Measurements from ENCODE around the gene CACNA1C. TPM values are rescaled to one million over a fixed set of nuclear protein-coding genes. Genes with fewer than 3 reads are reported as not detected.

CACNA1C gene
- total RNA-seq, 5 donors from 2014 or later (not counting 1 experiment from before 2014, with no cell fraction given) = 0.10 to 0.26 (median 0.16) TPM

DNA sequence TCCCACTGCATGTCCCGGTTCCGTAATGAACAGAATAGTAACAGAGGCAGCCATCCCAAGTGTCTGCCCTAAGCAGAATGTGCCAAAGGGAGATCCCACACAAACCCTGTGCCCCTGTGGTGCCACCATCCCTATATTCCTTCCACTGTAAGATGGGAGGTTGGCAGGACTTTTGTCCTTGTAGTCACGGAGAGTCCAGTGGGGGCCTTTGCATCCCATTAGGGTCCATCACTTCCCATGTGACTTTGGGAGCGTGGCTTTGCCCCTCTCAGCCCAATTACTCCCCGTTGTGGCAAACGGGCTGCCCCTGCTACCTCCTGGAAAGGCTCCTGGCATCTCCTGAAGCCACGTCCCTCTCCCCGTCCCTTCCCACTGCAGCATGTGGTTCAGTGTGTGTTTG, 552.5 kb downstream of the CACNA1C start:
- ATAC-seq (replicated peaks in 1 of 4) (no peak), DNase-seq (no peak)
- Histone ChIP-seq H3K27ac (ENCODE audit: low read length) (no peak overlapping the region), H3K27me3 (replicated peaks in 1 of 2; ENCODE audit: control insufficient read depth in 2 of 2, extremely low read depth in 1 of 2, insufficient read depth in 2 of 2, low read length in 1 of 2) (peaks cover 0 to 36% of the 10 kb centered on the region in 2 experiments), H3K4me3 (ENCODE audit: control insufficient read depth in 1 of 2, extremely low read depth in 1 of 2, low read length in 1 of 2) (no peak overlapping the region), H3K9me3 (no peaks in the 10 kb centered on the region), H3K36me3 (ENCODE audit: control insufficient read depth in 2 of 2, extremely low read depth in 1 of 2, insufficient read depth in 1 of 2, low read length in 1 of 2) (no peaks in the 10 kb centered on the region), H3K4me1 (ENCODE audit: control insufficient read depth in 1 of 2, extremely low read depth in 1 of 2, insufficient read depth in 2 of 2, low read length in 2 of 2) (no peaks in the 10 kb centered on the region)
- 81% methylated on average over 4 of the region's 8 CpGs for WGBS (ENCODE audit: insufficient coverage)
- Mint-ChIP-seq H3K9me3 (no peaks in the 10 kb centered on the region), H3K27ac (no peak overlapping the region), H3K27me3 (peaks cover 14 to 25% of the 10 kb centered on the region in 2 donors), H3K4me3 (no peak overlapping the region), H3K4me1 (peaks cover 0 to 4% (median 0%) of the 10 kb centered on the region in 3 donors), H3K36me3 (no peaks in the 10 kb centered on the region)
- ChIA-PET CTCF (no interaction called here), POLR2A (no interaction called here)

DNA sequence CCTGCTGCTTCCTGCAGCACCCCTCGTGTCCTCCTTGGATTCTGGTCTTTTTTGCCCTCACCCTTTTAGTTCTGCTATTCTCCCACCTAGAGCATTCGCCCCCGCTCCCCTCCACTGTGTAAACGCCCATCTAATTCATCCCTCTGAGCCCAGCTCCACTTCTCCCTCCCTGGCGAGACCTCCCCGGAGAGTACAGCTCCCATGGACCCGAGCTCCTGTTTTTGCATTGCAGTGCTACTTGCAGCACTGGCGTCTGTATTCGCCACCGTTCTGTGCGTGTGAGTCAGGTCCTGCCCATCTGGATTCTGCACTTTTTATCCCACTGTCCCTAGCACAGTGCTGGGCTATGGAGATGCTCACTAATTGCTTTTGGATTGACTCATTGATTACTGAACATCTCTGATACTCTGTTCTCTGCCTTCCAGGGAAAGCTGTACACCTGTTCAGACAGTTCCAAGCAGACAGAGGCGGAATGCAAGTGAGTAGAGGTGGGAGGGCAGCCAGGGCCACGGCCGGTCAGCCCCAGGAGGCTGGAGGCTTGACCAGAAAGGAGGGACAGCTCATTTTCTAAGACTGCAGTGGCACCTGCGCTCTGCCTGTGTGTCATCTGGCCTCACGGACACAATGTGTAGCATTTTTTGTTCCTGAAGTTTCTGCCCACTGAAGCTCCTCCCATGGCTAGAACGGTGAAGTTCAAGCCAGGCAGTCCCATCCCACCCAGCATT, 553.6 kb downstream of the CACNA1C start:
- ATAC-seq (replicated peaks in 1 of 4) = no peak
- H3K27me3 Mint-ChIP-seq = peaks cover 22 to 25% of the 10 kb centered on the region in 2 donors
- H3K9me3 ChIP-seq = no peaks in the 10 kb centered on the region
- CTCF ChIA-PET = no interaction called here
- H3K27ac Mint-ChIP-seq = no peak overlapping the region
- POLR2A ChIA-PET = no interaction called here
- H3K27ac ChIP-seq (ENCODE audit: low read length) = no peak overlapping the region
- peaks cover 0 to 38% of the 10 kb centered on the region in 2 experiments for H3K27me3 ChIP-seq (replicated peaks in 1 of 2; ENCODE audit: control insufficient read depth in 2 of 2, extremely low read depth in 1 of 2, insufficient read depth in 2 of 2, low read length in 1 of 2)
- H3K4me3 Mint-ChIP-seq = no peak overlapping the region
- peaks cover 0 to 4% (median 0%) of the 10 kb centered on the region in 3 donors for H3K4me1 Mint-ChIP-seq
- 80% methylated on average over 16 of the region's 17 CpGs for WGBS (ENCODE audit: insufficient coverage)
- no peak for DNase-seq
- H3K4me3 ChIP-seq (ENCODE audit: control insufficient read depth in 1 of 2, extremely low read depth in 1 of 2, low read length in 1 of 2) = no peak overlapping the region
- no peaks in the 10 kb centered on the region for H3K36me3 ChIP-seq (ENCODE audit: control insufficient read depth in 2 of 2, extremely low read depth in 1 of 2, insufficient read depth in 1 of 2, low read length in 1 of 2)
- H3K4me1 ChIP-seq (ENCODE audit: control insufficient read depth in 1 of 2, extremely low read depth in 1 of 2, insufficient read depth in 2 of 2, low read length in 2 of 2) = no peaks in the 10 kb centered on the region
- H3K36me3 Mint-ChIP-seq = no peaks in the 10 kb centered on the region
- H3K9me3 Mint-ChIP-seq = no peaks in the 10 kb centered on the region

DNA sequence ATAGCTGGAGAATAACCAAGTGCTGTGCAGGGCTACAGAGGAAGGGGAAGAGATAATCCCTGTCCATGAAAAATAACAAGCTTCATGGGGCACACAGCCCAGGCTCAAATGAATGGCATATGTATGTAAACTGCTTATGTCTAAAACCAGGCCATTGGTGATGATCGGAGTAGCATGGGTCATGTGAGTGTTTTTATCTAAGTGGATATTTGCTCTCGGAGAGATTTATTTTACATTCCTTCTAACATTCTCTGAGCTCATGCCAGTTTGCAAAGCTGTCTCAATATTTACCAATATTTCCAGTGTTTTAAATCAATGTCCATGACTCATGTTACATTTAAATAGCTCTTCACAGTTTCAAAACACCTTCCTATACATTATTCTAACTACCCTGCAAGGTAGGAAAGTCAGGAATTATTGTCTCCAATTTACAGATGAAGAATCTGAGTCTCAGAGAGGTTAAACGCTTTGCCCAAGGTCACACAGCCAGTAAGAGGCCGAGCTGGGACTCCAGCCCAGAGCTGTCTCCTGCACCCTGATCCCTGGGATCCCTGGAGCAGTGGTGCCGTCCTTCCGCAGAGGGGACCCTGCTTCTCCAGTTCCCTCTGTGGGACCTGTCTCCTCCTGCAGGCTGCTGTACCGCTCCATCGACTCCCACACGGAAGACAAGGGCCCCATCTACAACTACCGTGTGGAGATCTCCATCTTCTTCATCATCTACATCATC, 555.3 kb downstream of the CACNA1C start:
- Histone ChIP-seq H3K9me3 (no peaks in the 10 kb centered on the region), H3K4me3 (ENCODE audit: control insufficient read depth in 1 of 2, extremely low read depth in 1 of 2, low read length in 1 of 2) (no peak overlapping the region), H3K36me3 (ENCODE audit: control insufficient read depth in 2 of 2, extremely low read depth in 1 of 2, insufficient read depth in 1 of 2, low read length in 1 of 2) (no peaks in the 10 kb centered on the region), H3K4me1 (ENCODE audit: control insufficient read depth in 1 of 2, extremely low read depth in 1 of 2, insufficient read depth in 2 of 2, low read length in 2 of 2) (no peaks in the 10 kb centered on the region), H3K27ac (ENCODE audit: low read length) (no peak overlapping the region), H3K27me3 (replicated peaks in 1 of 2; ENCODE audit: control insufficient read depth in 2 of 2, extremely low read depth in 1 of 2, insufficient read depth in 2 of 2, low read length in 1 of 2) (peaks cover 0 to 42% of the 10 kb centered on the region in 2 experiments)
- Mint-ChIP-seq H3K4me3 (no peak overlapping the region), H3K27me3 (peaks cover 24 to 32% of the 10 kb centered on the region in 2 donors), H3K27ac (no peak overlapping the region), H3K4me1 (peaks cover 0 to 4% (median 0%) of the 10 kb centered on the region in 3 donors), H3K36me3 (no peaks in the 10 kb centered on the region), H3K9me3 (no peaks in the 10 kb centered on the region)
- 82% methylated on average over 5 of the region's 10 CpGs for WGBS (ENCODE audit: insufficient coverage)
- POLR2A ChIA-PET = interaction anchor here in 1 of 2 donors (0.6 kb wide), 1 partner anchor 879 kb away, joined by 4 read pairs; no protein-coding TSS in a partner anchor
- ATAC-seq (replicated peaks in 1 of 4) = no peak
- DNase-seq = no peak
- CTCF ChIA-PET = no interaction called here

DNA sequence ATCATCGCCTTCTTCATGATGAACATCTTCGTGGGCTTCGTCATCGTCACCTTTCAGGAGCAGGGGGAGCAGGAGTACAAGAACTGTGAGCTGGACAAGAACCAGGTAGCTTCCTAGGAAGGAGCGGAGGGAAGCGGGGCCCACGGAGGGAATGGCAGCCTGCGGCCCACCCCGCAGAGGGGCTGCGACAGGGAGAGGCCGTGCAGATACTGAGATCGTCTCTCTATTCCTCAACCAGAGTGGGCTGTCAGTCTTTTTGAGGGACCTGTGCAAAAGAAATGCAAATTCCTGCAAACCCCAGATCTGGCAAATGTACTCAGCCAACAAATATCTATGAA, 555.8 kb downstream of the CACNA1C start:
- CTCF ChIA-PET = no interaction called here
- no peak overlapping the region for H3K27ac ChIP-seq (ENCODE audit: low read length)
- no peaks in the 10 kb centered on the region for H3K4me1 ChIP-seq (ENCODE audit: control insufficient read depth in 1 of 2, extremely low read depth in 1 of 2, insufficient read depth in 2 of 2, low read length in 2 of 2)
- POLR2A ChIA-PET = interaction anchor here in 1 of 2 donors (0.6 kb wide), 1 partner anchor 879 kb away, joined by 4 read pairs; no protein-coding TSS in a partner anchor
- ATAC-seq (replicated peaks in 1 of 4) (no peak), DNase-seq (no peak)
- Mint-ChIP-seq H3K27ac (no peak overlapping the region), H3K4me1 (peaks cover 0 to 4% (median 0%) of the 10 kb centered on the region in 3 donors), H3K9me3 (no peaks in the 10 kb centered on the region), H3K4me3 (no peak overlapping the region), H3K27me3 (peaks cover 24 to 32% of the 10 kb centered on the region in 2 donors), H3K36me3 (no peaks in the 10 kb centered on the region)
- H3K4me3 ChIP-seq (ENCODE audit: control insufficient read depth in 1 of 2, extremely low read depth in 1 of 2, low read length in 1 of 2) = no peak overlapping the region
- peaks cover 0 to 42% of the 10 kb centered on the region in 2 experiments for H3K27me3 ChIP-seq (replicated peaks in 1 of 2; ENCODE audit: control insufficient read depth in 2 of 2, extremely low read depth in 1 of 2, insufficient read depth in 2 of 2, low read length in 1 of 2)
- no peaks in the 10 kb centered on the region for H3K9me3 ChIP-seq
- H3K36me3 ChIP-seq (ENCODE audit: control insufficient read depth in 2 of 2, extremely low read depth in 1 of 2, insufficient read depth in 1 of 2, low read length in 1 of 2) = no peaks in the 10 kb centered on the region
- WGBS (ENCODE audit: insufficient coverage) = 86% methylated on average over 8 of the region's 12 CpGs

DNA sequence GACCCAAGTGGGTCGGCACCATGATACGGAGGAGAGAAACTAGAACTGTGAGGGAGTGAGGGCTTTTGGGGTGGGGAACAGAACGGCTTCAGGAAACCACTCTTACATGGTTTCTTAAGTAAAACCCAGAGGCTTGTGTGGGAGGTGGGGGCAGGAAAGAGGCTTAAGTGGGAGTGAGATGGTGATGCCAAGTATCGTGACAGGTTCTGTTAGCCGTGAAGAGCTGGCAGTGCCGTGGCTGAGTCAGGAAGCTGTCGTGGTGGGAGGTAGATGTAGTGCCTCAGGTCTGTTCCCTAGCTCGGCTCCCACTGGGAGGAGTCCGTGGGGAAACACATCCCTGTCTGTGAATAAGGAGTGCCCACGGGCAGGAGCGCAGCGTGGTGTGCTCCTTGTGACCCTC, 556.2 kb downstream of the CACNA1C start:
- H3K4me1 Mint-ChIP-seq = peaks cover 0 to 4% (median 0%) of the 10 kb centered on the region in 3 donors
- H3K4me3 Mint-ChIP-seq = no peak overlapping the region
- peaks cover 24 to 34% of the 10 kb centered on the region in 2 donors for H3K27me3 Mint-ChIP-seq
- Histone ChIP-seq H3K4me1 (ENCODE audit: control insufficient read depth in 1 of 2, extremely low read depth in 1 of 2, insufficient read depth in 2 of 2, low read length in 2 of 2) (no peaks in the 10 kb centered on the region), H3K27ac (ENCODE audit: low read length) (no peak overlapping the region), H3K36me3 (ENCODE audit: control insufficient read depth in 2 of 2, extremely low read depth in 1 of 2, insufficient read depth in 1 of 2, low read length in 1 of 2) (no peaks in the 10 kb centered on the region), H3K9me3 (no peaks in the 10 kb centered on the region), H3K27me3 (replicated peaks in 1 of 2; ENCODE audit: control insufficient read depth in 2 of 2, extremely low read depth in 1 of 2, insufficient read depth in 2 of 2, low read length in 1 of 2) (peaks cover 0 to 42% of the 10 kb centered on the region in 2 experiments), H3K4me3 (ENCODE audit: control insufficient read depth in 1 of 2, extremely low read depth in 1 of 2, low read length in 1 of 2) (no peak overlapping the region)
- DNase-seq = no peak
- H3K36me3 Mint-ChIP-seq = no peaks in the 10 kb centered on the region
- ChIA-PET CTCF (no interaction called here), POLR2A (no interaction called here)
- 26% methylated on average over 8 of the region's 12 CpGs for WGBS (ENCODE audit: insufficient coverage)
- no peak for ATAC-seq (replicated peaks in 1 of 4)
- no peaks in the 10 kb centered on the region for H3K9me3 Mint-ChIP-seq
- H3K27ac Mint-ChIP-seq = no peak overlapping the region

DNA sequence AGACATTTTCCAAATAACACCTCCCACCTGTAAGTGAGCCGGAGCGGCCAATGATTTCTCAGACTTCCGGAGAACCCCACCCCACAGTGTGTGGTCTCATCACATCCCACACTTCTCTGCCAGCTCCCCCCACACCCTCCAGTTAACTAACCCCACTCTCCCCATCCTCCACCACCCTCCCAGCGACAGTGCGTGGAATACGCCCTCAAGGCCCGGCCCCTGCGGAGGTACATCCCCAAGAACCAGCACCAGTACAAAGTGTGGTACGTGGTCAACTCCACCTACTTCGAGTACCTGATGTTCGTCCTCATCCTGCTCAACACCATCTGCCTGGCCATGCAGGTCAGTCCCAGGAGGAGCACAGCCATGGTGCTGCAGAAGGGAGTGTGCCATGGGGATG, 557.6 kb downstream of the CACNA1C start:
- ATAC-seq (replicated peaks in 1 of 4) = no peak
- Mint-ChIP-seq H3K4me1 (peaks cover 0 to 4% (median 0%) of the 10 kb centered on the region in 3 donors), H3K27ac (no peak overlapping the region), H3K9me3 (no peaks in the 10 kb centered on the region), H3K27me3 (peaks cover 24 to 34% of the 10 kb centered on the region in 2 donors), H3K4me3 (no peak overlapping the region), H3K36me3 (no peaks in the 10 kb centered on the region)
- Histone ChIP-seq H3K36me3 (ENCODE audit: control insufficient read depth in 2 of 2, extremely low read depth in 1 of 2, insufficient read depth in 1 of 2, low read length in 1 of 2) (no peaks in the 10 kb centered on the region), H3K27ac (ENCODE audit: low read length) (no peak overlapping the region), H3K9me3 (no peaks in the 10 kb centered on the region), H3K4me3 (ENCODE audit: control insufficient read depth in 1 of 2, extremely low read depth in 1 of 2, low read length in 1 of 2) (no peak overlapping the region), H3K27me3 (replicated peaks in 1 of 2; ENCODE audit: control insufficient read depth in 2 of 2, extremely low read depth in 1 of 2, insufficient read depth in 2 of 2, low read length in 1 of 2) (peaks cover 0 to 41% of the 10 kb centered on the region in 2 experiments), H3K4me1 (ENCODE audit: control insufficient read depth in 1 of 2, extremely low read depth in 1 of 2, insufficient read depth in 2 of 2, low read length in 2 of 2) (no peaks in the 10 kb centered on the region)
- ChIA-PET CTCF (no interaction called here), POLR2A (no interaction called here)
- WGBS (ENCODE audit: insufficient coverage) = 83% methylated on average over 11 of the region's 11 CpGs
- no peak for DNase-seq

All from T-cell (primary cell).